ENCODE data around the gene NME1. TPM values are rescaled to one million over a fixed set of nuclear protein-coding genes. Genes with fewer than 3 reads are reported as not detected.
"Not testable (repeated sequence)": the region's sequence is repeated elsewhere in the genome, so short reads cannot be mapped to it uniquely, and the experiment has no call there.

Gene NME1
- total and polyA plus RNA-seq, 2 donors (not counting 3 experiments of a cell fraction or from before 2014, with no cell fraction given), result 214 to 326 TPM

- POLR2A ChIA-PET, result no interaction called here
- Histone ChIP-seq H3K27me3 (ENCODE audit: control insufficient read depth in 2 of 2, insufficient read depth in 2 of 2, low read length in 2 of 2) (no peaks in the 10 kb centered on the region), H3K9me3 (replicated peaks; ENCODE audit: control insufficient read depth, insufficient read depth, low read length) (no peaks in the 10 kb centered on the region), H3K79me2 (ENCODE audit: control insufficient read depth, insufficient read depth, low read length) (peaks cover 24% of the 10 kb centered on the region), H3K4me3 (replicated peaks in 1 of 3; ENCODE audit: insufficient read depth in 1 of 3, low read depth in 1 of 3, low read length in 3 of 3) (no peak overlapping the region), H3K27ac (ENCODE audit: insufficient read depth, low read depth, low read length) (no peak overlapping the region), H4K20me1 (replicated peaks; ENCODE audit: control insufficient read depth, extremely low read depth, insufficient read depth, low read length) (no peaks in the 10 kb centered on the region), H3K9me1 (replicated peaks; ENCODE audit: control insufficient read depth, extremely low read depth, insufficient read depth, low read length) (no peaks in the 10 kb centered on the region), H3K4me2 (ENCODE audit: insufficient read depth, low read length) (no peak overlapping the region), H3K4me1 (ENCODE audit: control insufficient read depth, extremely low read depth, insufficient read depth, low read length) (peaks cover 13% of the 10 kb centered on the region), H3K36me3 (ENCODE audit: control insufficient read depth in 2 of 2, extremely low read depth in 1 of 2, insufficient read depth in 2 of 2, low read length in 2 of 2) (peaks cover 12 to 19% of the 10 kb centered on the region in 2 experiments), H2AFZ (ENCODE audit: low read depth, low read length) (no peak overlapping the region), H3K9ac (replicated peaks; ENCODE audit: extremely low read depth, insufficient read depth, low read length) (no peak overlapping the region)
- dilution Hi-C loops (cut with MboI; ENCODE audit: extremely low pct_ligation_motif_present, low sequenced_read_pairs) (no loop called here), intact Hi-C loops (cut with micrococcal nuclease) (no loop called here)
- CTCF ChIA-PET, result interaction anchor here (0.7 to 1.2 kb wide), 2 partner anchors 9 to 170 kb away, joined by 3 to 4 read pairs; no protein-coding TSS in a partner anchor
- DNase-seq (ENCODE audit: low read depth, low spot score), result no peak
- no peak for TF ChIP-seq MYC (IDR thresholded peaks at IDR 0.05; ENCODE audit: low read depth, low read length)
- TF ChIP-seq EZH2 (IDR thresholded peaks at IDR 0.05; ENCODE audit: borderline replicate concordance, low read depth, low read length, severe bottlenecking), result no peak
- no peak for TF ChIP-seq GATA2 (IDR thresholded peaks at IDR 0.05; ENCODE audit: insufficient read depth, insufficient read length, low read depth, low read length)
- TF ChIP-seq FOS (IDR thresholded peaks at IDR 0.05; ENCODE audit: borderline replicate concordance, insufficient read depth, low read length), result no peak
- TF ChIP-seq CTCF (IDR thresholded peaks at IDR 0.05; ENCODE audit: extremely low read depth in 1 of 2, insufficient read depth in 1 of 2, low read depth in 1 of 2, low read length in 2 of 2), result no peak
- no peak for TF ChIP-seq MAX (IDR thresholded peaks at IDR 0.05; ENCODE audit: insufficient read depth, insufficient read length)
- no peak for TF ChIP-seq POLR2AphosphoS5 (IDR thresholded peaks at IDR 0.05; ENCODE audit: insufficient read depth, low read depth, low read length)
- no peak for TF ChIP-seq POLR2A (IDR thresholded peaks at IDR 0.05; ENCODE audit: low read depth, low read length)
- no TSS peak for BruUV-seq (replicated peaks)
- FAIRE-seq, result no peak
Observed at GRCh38 chr17:51170736-51171135, 17.4 kb downstream of the NME1 start.

GRCh38 chr17:51172030-51172429, 18.7 kb downstream of the NME1 start:
- Histone ChIP-seq H3K36me3 (ENCODE audit: control insufficient read depth in 2 of 2, extremely low read depth in 1 of 2, insufficient read depth in 2 of 2, low read length in 2 of 2) (peaks cover 12 to 19% of the 10 kb centered on the region in 2 experiments), H3K79me2 (ENCODE audit: control insufficient read depth, insufficient read depth, low read length) (peaks cover 19% of the 10 kb centered on the region), H3K4me1 (ENCODE audit: control insufficient read depth, extremely low read depth, insufficient read depth, low read length) (peaks cover 11% of the 10 kb centered on the region)
- H3K9me1 ChIP-seq (replicated peaks; ENCODE audit: control insufficient read depth, extremely low read depth, insufficient read depth, low read length); BruUV-seq (replicated peaks); dilution Hi-C loops (cut with MboI; ENCODE audit: extremely low pct_ligation_motif_present, low sequenced_read_pairs); H2AFZ ChIP-seq (ENCODE audit: low read depth, low read length); H3K27ac ChIP-seq (ENCODE audit: insufficient read depth, low read depth, low read length); H3K27me3 ChIP-seq (ENCODE audit: control insufficient read depth in 2 of 2, insufficient read depth in 2 of 2, low read length in 2 of 2); FAIRE-seq; CTCF ChIA-PET; DNase-seq (ENCODE audit: low read depth, low spot score); H3K4me3 ChIP-seq (replicated peaks in 1 of 3; ENCODE audit: insufficient read depth in 1 of 3, low read depth in 1 of 3, low read length in 3 of 3); H3K9ac ChIP-seq (replicated peaks; ENCODE audit: extremely low read depth, insufficient read depth, low read length); H3K9me3 ChIP-seq (replicated peaks; ENCODE audit: control insufficient read depth, insufficient read depth, low read length); intact Hi-C loops (cut with micrococcal nuclease); H3K4me2 ChIP-seq (ENCODE audit: insufficient read depth, low read length); H4K20me1 ChIP-seq (replicated peaks; ENCODE audit: control insufficient read depth, extremely low read depth, insufficient read depth, low read length): not testable (repeated sequence)
- POLR2A ChIA-PET, result interaction anchor here (0.7 kb wide), 1 partner anchor 34 kb away, joined by 4 read pairs; no protein-coding TSS in a partner anchor
